Measurements from ENCODE around the gene SNTG2.

DNA sequence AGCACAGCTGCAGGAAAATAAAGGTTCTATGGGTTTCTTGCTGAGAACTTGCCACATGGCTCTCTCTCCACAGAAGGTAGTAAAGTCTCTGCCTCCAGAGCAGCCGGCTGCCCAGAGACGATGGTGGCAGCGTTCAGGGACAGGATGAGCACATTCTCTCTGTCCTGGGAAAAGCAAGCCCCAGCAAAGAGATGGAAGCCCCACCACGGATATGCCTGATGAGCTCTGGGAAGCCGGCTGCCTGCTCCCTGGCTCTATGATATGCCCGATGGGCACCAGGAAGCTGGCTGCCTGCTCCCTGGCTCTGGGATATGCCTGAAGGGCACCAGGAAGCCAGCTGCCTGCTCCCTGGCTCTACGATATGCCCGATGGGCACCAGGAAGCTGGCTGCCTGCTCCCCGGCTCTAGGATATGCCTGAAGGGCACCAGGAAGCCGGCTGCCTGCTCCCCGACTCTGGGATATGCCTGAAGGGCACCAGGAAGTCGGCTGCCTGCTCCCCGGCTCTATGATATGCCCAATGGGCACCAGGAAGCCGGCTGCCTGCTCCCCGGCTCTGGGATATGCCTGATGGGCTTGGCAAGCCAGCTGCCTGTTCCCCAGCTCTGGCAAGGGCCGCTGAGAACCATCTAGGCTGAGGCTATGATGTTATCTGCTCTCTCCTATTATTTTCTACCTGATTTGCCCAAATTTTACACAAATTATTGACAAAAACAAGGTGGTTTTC, 21.5 kb upstream of the SNTG2 start:
- TF ChIP-seq, protein P1, sequence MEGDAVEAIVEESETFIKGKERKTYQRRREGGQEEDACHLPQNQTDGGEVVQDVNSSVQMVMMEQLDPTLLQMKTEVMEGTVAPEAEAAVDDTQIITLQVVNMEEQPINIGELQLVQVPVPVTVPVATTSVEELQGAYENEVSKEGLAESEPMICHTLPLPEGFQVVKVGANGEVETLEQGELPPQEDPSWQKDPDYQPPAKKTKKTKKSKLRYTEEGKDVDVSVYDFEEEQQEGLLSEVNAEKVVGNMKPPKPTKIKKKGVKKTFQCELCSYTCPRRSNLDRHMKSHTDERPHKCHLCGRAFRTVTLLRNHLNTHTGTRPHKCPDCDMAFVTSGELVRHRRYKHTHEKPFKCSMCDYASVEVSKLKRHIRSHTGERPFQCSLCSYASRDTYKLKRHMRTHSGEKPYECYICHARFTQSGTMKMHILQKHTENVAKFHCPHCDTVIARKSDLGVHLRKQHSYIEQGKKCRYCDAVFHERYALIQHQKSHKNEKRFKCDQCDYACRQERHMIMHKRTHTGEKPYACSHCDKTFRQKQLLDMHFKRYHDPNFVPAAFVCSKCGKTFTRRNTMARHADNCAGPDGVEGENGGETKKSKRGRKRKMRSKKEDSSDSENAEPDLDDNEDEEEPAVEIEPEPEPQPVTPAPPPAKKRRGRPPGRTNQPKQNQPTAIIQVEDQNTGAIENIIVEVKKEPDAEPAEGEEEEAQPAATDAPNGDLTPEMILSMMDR (conservative IDR thresholded peaks at IDR 0.05; ENCODE audit: low read length), result no peak
- no peak for TF ChIP-seq EZH2phosphoT487 (IDR thresholded peaks at IDR 0.05; ENCODE audit: borderline replicate concordance, low read depth, low read length)
